GM23248 (cell line): ENCODE measurements around the gene DIMT1. TPM values are rescaled to one million over a fixed set of nuclear protein-coding genes. Genes with fewer than 3 reads are reported as not detected.

Experiments used
- DNase-seq: peaks from one replicate; pipeline ENCODE4 v3.0.0-alpha.2; 2015
- H2AFZ ChIP-seq: fragments of 200-600 bp; sonication (generic); 2 replicates; pipeline ENCODE4 v1.6.1; 2016; ENCODE audit warnings: antibody characterized with exemption
- H3F3A ChIP-seq: fragments of 200-600 bp; sonication (generic); 2 replicates; pipeline ENCODE4 v1.6.1; 2016; ENCODE audit warnings: mild to moderate bottlenecking, antibody characterized with exemption, mixed run types; ENCODE audit not compliant: insufficient read depth
- H3K27ac ChIP-seq: fragments of 200-600 bp; sonication (generic); 2 replicates; pipeline ENCODE4 v1.5.1; 2016; ENCODE audit warnings: mild to moderate bottlenecking
- H3K27me3 ChIP-seq: fragments of 200-600 bp; sonication (generic); replicated peaks from 2 replicates; pipeline ENCODE4 v1.6.1; 2016; ENCODE audit warnings: mild to moderate bottlenecking; ENCODE audit not compliant: insufficient read depth
- H3K36me3 ChIP-seq: fragments of 200-600 bp; sonication (generic); 2 replicates; pipeline ENCODE4 v1.6.1; 2016; ENCODE audit warnings: low read depth, mild to moderate bottlenecking
- H3K4me1 ChIP-seq: fragments of 200-600 bp; sonication (generic); 2 replicates; pipeline ENCODE4 v1.6.1; 2016; ENCODE audit warnings: mild to moderate bottlenecking; ENCODE audit not compliant: insufficient read depth
- H3K4me2 ChIP-seq: fragments of 200-600 bp; sonication (generic); one replicate; pipeline ENCODE4 v1.6.1; 2016; ENCODE audit warnings: mild to moderate bottlenecking; ENCODE audit not compliant: unreplicated experiment
- H3K4me3 ChIP-seq: fragments of 200-600 bp; sonication (generic); 2 replicates; pipeline ENCODE4 v1.5.1; 2016; ENCODE audit warnings: mild to moderate bottlenecking
- H3K79me2 ChIP-seq: fragments of 200-600 bp; sonication (generic); 2 replicates; pipeline ENCODE4 v1.6.1; 2016; ENCODE audit warnings: mild to moderate bottlenecking; ENCODE audit not compliant: insufficient read depth
- H3K9ac ChIP-seq: fragments of 200-600 bp; sonication (generic); 2 replicates; pipeline ENCODE4 v1.6.1; 2016; ENCODE audit warnings: mild to moderate bottlenecking
- H3K9me2 ChIP-seq: fragments of 200-600 bp; sonication (generic); 2 replicates; pipeline ENCODE4 v1.6.1; 2016; ENCODE audit warnings: mixed run types, mild to moderate bottlenecking, moderate library complexity; ENCODE audit not compliant: insufficient read depth
- H3K9me3 ChIP-seq: fragments of 200-600 bp; sonication (generic); one replicate; pipeline ENCODE4 v1.6.1; 2017; ENCODE audit warnings: low read depth
- H4K20me1 ChIP-seq: fragments of 200-600 bp; sonication (generic); 2 replicates; pipeline ENCODE4 v1.6.0; 2016; ENCODE audit not compliant: insufficient read depth
- EZH2 ChIP-seq: fragments of 200-600 bp; sonication (generic); IDR thresholded peaks from 2 replicates; pipeline ENCODE4 v1.6.1; 2018; ENCODE audit warnings: antibody characterized with exemption, mild to moderate bottlenecking; ENCODE audit not compliant: insufficient read depth, poor library complexity, severe bottlenecking
- EZH2phosphoT487 ChIP-seq: fragments of 200-600 bp; sonication (generic); IDR thresholded peaks from 2 replicates; pipeline ENCODE4 v1.6.1; 2018; ENCODE audit warnings: antibody characterized with exemption, moderate library complexity, mild to moderate bottlenecking, low read depth; ENCODE audit not compliant: insufficient read depth
- WGBS, 2 experiments: methylation state at CpG; one replicate each; pipeline ENCODE4 v1.1.6; 2015 to 2017; ENCODE audit warnings: low lambda C conversion rate in 2 of 2, low coverage in 1 of 2; ENCODE audit errors: missing lambda C conversion rate in 2 of 2; 5-methylcytosine and 5-hydroxymethylcytosine counted together
- in situ Hi-C: fragments of 300-500 bp; cut with MboI; formaldehyde crosslinking; loops from 2 replicates; pipeline ENCODE4 v1.15.0; 2020
- polyA plus RNA-seq: library from polyadenylated mRNA; unstranded; fragments of >200 nt; fragmentation: Nextera tagmentation; extraction: Ambion mirVana; gene quantifications from 2 replicates; pipeline ENCODE4 v1.2.1, GENCODE V29; 2016
- total RNA-seq: library from RNA; depleted of rRNA; stranded (reverse); fragments of >200 nt; shearing (Covaris generic); gene quantifications from 2 replicates; pipeline ENCODE4 v1.2.3, GENCODE V29; 2014

DIMT1 gene
- total and polyA plus RNA-seq, 2 experiments from 2014 or later, result 41.7 to 65.0 TPM

GRCh38 chr5:62346748-62347147 is 57.0 kb downstream of the DIMT1 start:
- no peaks in the 10 kb centered on the region for H4K20me1 ChIP-seq
- no peak overlapping the region for H3K4me3 ChIP-seq
- H3K9me3 ChIP-seq, result no peaks in the 10 kb centered on the region
- H3K9ac ChIP-seq, result no peak overlapping the region
- no peak for TF ChIP-seq EZH2
- TF ChIP-seq EZH2phosphoT487, result no peak
- H3F3A ChIP-seq, result peaks cover 9% of the 10 kb centered on the region; the same call in 1 of the 2 replicates
- peaks cover 4% of the 10 kb centered on the region; the same call in 1 of the 2 replicates for H3K4me1 ChIP-seq
- no peak overlapping the region for H3K27ac ChIP-seq
- H3K27me3 ChIP-seq, result no peaks in the 10 kb centered on the region
- H2AFZ ChIP-seq, result no peak overlapping the region
- H3K9me2 ChIP-seq, result no peaks in the 10 kb centered on the region
- H3K36me3 ChIP-seq, result peaks cover 22% of the 10 kb centered on the region
- WGBS, 2 experiments, result 98 to 99% methylated on average over 2 of the region's 2 CpGs
- in situ Hi-C loops, result no loop called here
- H3K4me2 ChIP-seq, result no peak overlapping the region
- H3K79me2 ChIP-seq, result peaks cover 72% of the 10 kb centered on the region
- no peak for DNase-seq

DNA sequence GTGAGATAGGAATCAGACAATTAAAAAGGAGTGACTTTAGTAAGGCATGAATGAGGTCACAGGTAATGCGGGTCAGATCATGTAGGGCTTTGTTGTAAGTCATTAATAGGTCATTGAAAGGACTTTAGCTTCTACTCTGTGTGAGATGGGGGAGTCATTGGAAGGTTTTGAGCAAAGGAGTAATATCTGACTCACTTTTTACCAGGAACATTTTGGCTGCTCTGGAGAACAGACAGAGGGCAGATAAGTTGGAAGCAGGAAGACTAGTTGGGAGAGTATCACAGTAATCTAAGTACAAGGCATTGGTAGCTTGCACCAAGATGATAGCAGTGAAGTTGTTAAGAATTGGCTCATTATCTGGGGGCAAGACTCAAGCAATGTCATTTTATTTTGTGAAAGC is 60.3 kb downstream of the DIMT1 start:
- H3K27me3 ChIP-seq, result no peaks in the 10 kb centered on the region
- H3K27ac ChIP-seq, result no peak overlapping the region
- H3K4me3 ChIP-seq, result no peak overlapping the region
- no peak overlapping the region for H2AFZ ChIP-seq
- TF ChIP-seq EZH2 (no peak), EZH2phosphoT487 (no peak)
- H3K4me2 ChIP-seq, result no peak overlapping the region
- in situ Hi-C loops, result no loop called here
- H4K20me1 ChIP-seq, result no peaks in the 10 kb centered on the region
- H3K4me1 ChIP-seq, result peaks cover 4% of the 10 kb centered on the region; the same call in 1 of the 2 replicates
- no peak overlapping the region for H3K9ac ChIP-seq
- peaks cover 8% of the 10 kb centered on the region for H3K36me3 ChIP-seq
- peaks cover 99% of the 10 kb centered on the region for H3K79me2 ChIP-seq
- H3F3A ChIP-seq, result peaks cover 9% of the 10 kb centered on the region; the same call in 1 of the 2 replicates
- DNase-seq, result peak; percentile 46
- WGBS, 2 experiments, result 89 to 92% methylated on average over 1 of the region's 1 CpG
- H3K9me2 ChIP-seq, result no peaks in the 10 kb centered on the region
- H3K9me3 ChIP-seq, result no peaks in the 10 kb centered on the region

GRCh38 chr5:62342476-62342837 is 61.2 kb downstream of the DIMT1 start:
- Histone ChIP-seq H3K9me2 (no peaks in the 10 kb centered on the region), H3K4me1 (peaks cover 4% of the 10 kb centered on the region; the same call in 1 of the 2 replicates), H3K4me3 (no peak overlapping the region), H3K36me3 (peaks cover under 1% of the 10 kb centered on the region; the same call in 1 of the 2 replicates), H3K79me2 (peaks cover 99% of the 10 kb centered on the region), H3K27me3 (no peaks in the 10 kb centered on the region), H2AFZ (no peak overlapping the region), H4K20me1 (no peaks in the 10 kb centered on the region), H3K4me2 (no peak overlapping the region), H3F3A (peaks cover 9% of the 10 kb centered on the region; the same call in 1 of the 2 replicates), H3K27ac (no peak overlapping the region), H3K9ac (no peak overlapping the region), H3K9me3 (no peaks in the 10 kb centered on the region)
- no peak for TF ChIP-seq EZH2
- no peak for TF ChIP-seq EZH2phosphoT487
- WGBS, 2 experiments, result 100% methylated on average over 2 of the region's 2 CpGs
- no peak for DNase-seq
- in situ Hi-C loops, result no loop called here

DNA sequence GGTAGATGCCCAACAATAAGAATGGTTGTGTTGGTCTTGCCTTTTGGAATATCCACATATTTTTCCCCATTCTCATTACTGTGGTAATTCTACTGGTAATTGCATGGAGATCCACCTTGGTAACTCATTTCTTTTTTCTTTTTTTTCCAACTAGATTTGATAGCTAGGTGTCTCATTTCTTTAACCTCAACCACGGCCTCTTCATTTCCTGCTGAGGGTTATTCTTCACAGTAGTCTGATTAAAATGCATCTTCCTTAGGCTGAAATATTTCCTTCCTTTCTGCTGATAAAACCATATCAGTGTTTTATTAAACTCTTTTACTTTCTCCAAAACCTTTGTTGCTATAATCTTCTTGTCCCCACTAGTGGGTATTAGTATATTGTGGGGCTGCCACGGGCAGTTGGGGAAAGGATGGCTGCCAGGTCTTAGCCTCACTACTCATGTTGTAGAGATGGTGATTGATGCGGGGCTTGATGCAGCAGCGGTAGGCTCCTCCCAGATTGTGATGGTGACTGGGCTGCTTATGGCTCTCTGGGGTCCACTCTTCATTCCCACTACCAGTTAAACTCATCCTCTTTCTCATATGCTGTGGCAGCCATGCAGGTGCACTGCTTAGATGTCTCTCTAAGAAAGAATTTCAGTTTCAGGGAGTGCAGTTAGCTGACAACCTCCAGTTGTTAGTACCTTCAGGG is 61.8 kb downstream of the DIMT1 start:
- TF ChIP-seq EZH2phosphoT487 (no peak), EZH2 (no peak)
- DNase-seq, result no peak
- in situ Hi-C loops, result no loop called here
- 98 to 99% methylated on average over 4 of the region's 4 CpGs for WGBS, 2 experiments
- no peak overlapping the region for H3K4me3 ChIP-seq
- H3K27me3 ChIP-seq, result no peaks in the 10 kb centered on the region
- no peak overlapping the region for H2AFZ ChIP-seq
- no peaks in the 10 kb centered on the region; the same call in 1 of the 2 replicates for H3K36me3 ChIP-seq
- H3K27ac ChIP-seq, result no peak overlapping the region
- no peaks in the 10 kb centered on the region for H3K9me2 ChIP-seq
- no peaks in the 10 kb centered on the region for H3K9me3 ChIP-seq
- peaks cover 99% of the 10 kb centered on the region for H3K79me2 ChIP-seq
- H3K4me2 ChIP-seq, result no peak overlapping the region
- H3F3A ChIP-seq, result peaks cover 9% of the 10 kb centered on the region; the same call in 1 of the 2 replicates
- H3K9ac ChIP-seq, result no peak overlapping the region
- H3K4me1 ChIP-seq, result peaks cover 4% of the 10 kb centered on the region; the same call in 1 of the 2 replicates
- no peaks in the 10 kb centered on the region for H4K20me1 ChIP-seq
